Activated CD8-positive, alpha-beta T cell treated with anti-CD3 and anti-CD28 coated beads, Interleukin-2, amount 10 ng/mL, durations not matched to agents 7 days and 5 days (primary cell): Measurements from ENCODE around the gene NDUFC1. TPM values are rescaled to one million over a fixed set of nuclear protein-coding genes. Genes with fewer than 3 reads are reported as not detected.
A peak's percentile ranks its signal among the peaks of the same experiment; 100 is the strongest.
"Not testable (repeated sequence)": the region's sequence is repeated elsewhere in the genome, so short reads cannot be mapped to it uniquely, and the experiment has no call there.

ENCODE experiments used
- ATAC-seq: fragments of 150-1000 bp; cut with Tn5 transposase; one replicate; pipeline ENCODE4 v1.10.0; 2021; ENCODE audit warnings: moderate library complexity
- CTCF ChIA-PET: fragments of 350-600 bp; sonication (Branson Sonifier 250); formaldehyde crosslinking; loops from one replicate; lab custom pipeline; 2021; ENCODE audit warnings: antibody characterized with exemption; lab: Charles Lee
- POLR2A ChIA-PET: fragments of 350-600 bp; sonication (Branson Sonifier 250); formaldehyde crosslinking; loops from one replicate; lab custom pipeline; 2021; ENCODE audit warnings: antibody characterized with exemption; lab: Charles Lee
- DNase-seq: peaks from one replicate; pipeline ENCODE4 v3.0.0-alpha.2; 2020
- H3K27ac Mint-ChIP-seq: one replicate; pipeline ENCODE4 v1.8.0; 2021; ENCODE audit warnings: mild to moderate bottlenecking, mixed read lengths
- H3K27me3 Mint-ChIP-seq: one replicate; pipeline ENCODE4 v1.8.0; 2021; ENCODE audit warnings: low read depth, mixed read lengths
- H3K36me3 Mint-ChIP-seq: one replicate; pipeline ENCODE4 v1.8.0; 2021; ENCODE audit warnings: low read depth, mixed read lengths
- H3K4me1 Mint-ChIP-seq: one replicate; pipeline ENCODE4 v1.8.0; 2021; ENCODE audit warnings: low read depth, mixed read lengths
- H3K4me3 Mint-ChIP-seq: one replicate; pipeline ENCODE4 v1.8.0; 2021; ENCODE audit warnings: mild to moderate bottlenecking, mixed read lengths
- H3K9me3 Mint-ChIP-seq: one replicate; pipeline ENCODE4 v1.8.0; 2022; ENCODE audit warnings: mixed read lengths; ENCODE audit not compliant: insufficient read depth
- total RNA-seq, 2 experiments: library from RNA; stranded (reverse); gene quantifications; one replicate each; pipeline ENCODE4 v1.2.3, GENCODE V29; 2021

The NDUFC1 gene
- 10 to 100 TPM; 48.0 to 49.7 TPM for total RNA-seq

- CTCF ChIA-PET, result interaction anchor here (1.0 to 3.3 kb wide), 7 partner anchors 10 to 273 kb away, joined by 3 to 16 read pairs (median 10); no protein-coding TSS in a partner anchor
- H3K27me3 Mint-ChIP-seq, result no peaks in the 10 kb centered on the region
- peak within 1 kb of the TSS; percentile 99 for H3K4me3 Mint-ChIP-seq
- peaks cover 55% of the 10 kb centered on the region for H3K4me1 Mint-ChIP-seq
- POLR2A ChIA-PET, result interaction anchor here (0.7 to 4.1 kb wide), 18 partner anchors 9 to 255 kb away, joined by 3 to 28 read pairs (median 4); partner anchors contain the start of genes ELF2, RAB33B and SETD7
- H3K9me3 Mint-ChIP-seq, result no peaks in the 10 kb centered on the region
- H3K36me3 Mint-ChIP-seq, result peaks cover 43% of the 10 kb centered on the region
- ATAC-seq (peak; percentile 54), DNase-seq (peak; percentile 73)
- H3K27ac Mint-ChIP-seq, result peak within 1 kb of the TSS; percentile 100
Observed at GRCh38 chr4:139301821-139302611, at the start of gene NDUFC1. NDUFC1 (minus strand) TSS chr4:139302477; CDS start chr4:139295798, 6,679 bp downstream.

DNA sequence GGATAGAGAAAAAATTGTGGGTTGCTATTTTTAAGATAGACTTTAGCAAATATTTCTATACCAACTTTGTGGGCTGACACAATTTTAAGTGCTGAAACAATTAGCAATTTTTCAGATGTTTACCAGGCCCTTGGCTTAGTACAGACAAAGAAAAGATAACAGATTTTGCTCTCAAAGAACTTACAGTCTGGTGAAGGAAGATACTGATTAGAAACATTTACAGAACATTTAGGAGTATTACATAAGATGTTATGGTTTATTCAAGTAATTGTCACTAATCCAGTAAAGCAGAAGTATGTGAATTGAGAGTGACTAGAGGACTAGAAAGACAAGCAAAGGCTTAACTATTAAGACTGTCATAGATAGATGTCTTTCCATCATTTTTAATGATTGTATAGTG is 35.3 kb upstream of the NDUFC1 start:
- ATAC-seq, result no peak
- Mint-ChIP-seq H3K4me1 (no peaks in the 10 kb centered on the region), H3K4me3 (no peak overlapping the region), H3K27me3 (no peaks in the 10 kb centered on the region), H3K27ac (no peak overlapping the region), H3K36me3 (peaks cover 41% of the 10 kb centered on the region), H3K9me3 (no peaks in the 10 kb centered on the region)
- DNase-seq, result no peak
- ChIA-PET POLR2A (no interaction called here), CTCF (no interaction called here)

GRCh38 chr4:139333046-139333445 is 30.8 kb upstream of the NDUFC1 start:
- ChIA-PET POLR2A (no interaction called here), CTCF (interaction anchor here (1.4 kb wide), 1 partner anchor 11 kb away, joined by 3 read pairs; no protein-coding TSS in a partner anchor)
- DNase-seq (no peak), ATAC-seq (no peak)
- Mint-ChIP-seq H3K4me3 (no peak overlapping the region), H3K27ac (no peak overlapping the region), H3K27me3 (no peaks in the 10 kb centered on the region), H3K4me1 (peaks cover 16% of the 10 kb centered on the region), H3K9me3 (no peaks in the 10 kb centered on the region), H3K36me3 (peaks cover 41% of the 10 kb centered on the region)

DNA sequence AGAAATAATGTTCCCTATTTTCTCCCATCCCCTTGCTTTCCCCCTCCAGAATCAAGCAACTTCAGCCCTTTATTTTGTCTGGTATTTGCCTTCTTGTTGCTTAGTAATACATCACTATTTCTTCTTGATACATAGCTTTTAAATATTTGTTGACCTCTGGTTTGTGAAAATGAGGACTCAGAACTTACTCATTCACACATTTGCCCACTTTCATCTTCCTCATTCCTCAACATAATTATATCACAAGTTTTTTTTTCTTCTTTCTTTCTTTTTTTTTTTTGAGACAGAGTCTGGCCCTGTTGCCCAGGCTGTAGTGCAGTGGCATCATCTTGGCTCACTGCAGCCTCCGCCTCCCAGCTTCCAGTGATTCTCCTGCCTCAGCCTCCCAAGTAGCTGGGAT is 28.9 kb upstream of the NDUFC1 start:
- no peak for ATAC-seq
- POLR2A ChIA-PET, result interaction anchor here (1.4 to 1.6 kb wide), 2 partner anchors 8 to 28 kb away, joined by 5 to 6 read pairs; partner anchors contain the start of gene NDUFC1
- peaks cover 43% of the 10 kb centered on the region for H3K36me3 Mint-ChIP-seq
- H3K27ac Mint-ChIP-seq, result no peak overlapping the region
- H3K4me1 Mint-ChIP-seq, result peaks cover 18% of the 10 kb centered on the region
- no peak for DNase-seq
- no peaks in the 10 kb centered on the region for H3K9me3 Mint-ChIP-seq
- CTCF ChIA-PET, result interaction anchor here (1.0 to 2.7 kb wide), 3 partner anchors 21 to 301 kb away, joined by 3 to 10 read pairs (median 5); no protein-coding TSS in a partner anchor
- no peak overlapping the region for H3K4me3 Mint-ChIP-seq
- H3K27me3 Mint-ChIP-seq, result no peaks in the 10 kb centered on the region

DNA sequence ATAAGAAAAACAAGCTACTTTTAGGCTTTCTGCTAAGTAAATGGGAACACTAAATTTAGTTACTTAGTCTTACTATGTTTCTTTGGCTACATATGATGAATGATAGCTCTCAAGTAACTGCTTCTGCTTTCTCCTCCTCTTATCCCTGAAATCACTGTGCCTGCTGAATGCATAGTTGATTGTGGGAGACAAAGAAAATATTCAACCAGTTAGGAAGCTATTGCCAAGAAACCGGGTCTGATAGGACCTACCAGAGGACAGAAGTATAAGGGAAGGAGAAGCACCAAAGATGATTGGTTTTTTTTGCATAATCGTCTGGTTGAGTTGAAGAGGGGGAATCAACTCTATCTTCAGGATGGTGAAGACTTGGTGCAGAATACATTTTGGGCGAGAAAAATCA is 28.0 kb upstream of the NDUFC1 start:
- H3K4me1 Mint-ChIP-seq, result peaks cover 18% of the 10 kb centered on the region
- no peak overlapping the region for H3K27ac Mint-ChIP-seq
- ChIA-PET CTCF (interaction anchor here (1.0 to 2.7 kb wide), 4 partner anchors 12 to 300 kb away, joined by 3 to 10 read pairs (median 4); no protein-coding TSS in a partner anchor), POLR2A (interaction anchor here (1.6 to 1.7 kb wide), 2 partner anchors 9 to 28 kb away, joined by 6 to 11 read pairs; partner anchors contain the start of genes NAA15 and NDUFC1)
- no peak overlapping the region for H3K4me3 Mint-ChIP-seq
- no peaks in the 10 kb centered on the region for H3K27me3 Mint-ChIP-seq
- peaks cover 43% of the 10 kb centered on the region for H3K36me3 Mint-ChIP-seq
- DNase-seq (no peak), ATAC-seq (no peak)
- H3K9me3 Mint-ChIP-seq, result no peaks in the 10 kb centered on the region

- Mint-ChIP-seq H3K27ac (peak overlapping the region; percentile 27), H3K4me1 (peaks cover 18% of the 10 kb centered on the region), H3K36me3 (peaks cover 40% of the 10 kb centered on the region), H3K4me3 (no peak overlapping the region), H3K27me3 (no peaks in the 10 kb centered on the region), H3K9me3 (no peaks in the 10 kb centered on the region)
- POLR2A ChIA-PET, result interaction anchor here (1.6 to 1.7 kb wide), 2 partner anchors 10 to 28 kb away, joined by 6 to 11 read pairs; partner anchors contain the start of genes NAA15 and NDUFC1
- DNase-seq (no peak), ATAC-seq (no peak)
- CTCF ChIA-PET, result interaction anchor here (1.0 to 2.7 kb wide), 4 partner anchors 11 to 299 kb away, joined by 3 to 10 read pairs (median 4); no protein-coding TSS in a partner anchor
Observed at GRCh38 chr4:139329665-139330200, 27.5 kb upstream of the NDUFC1 start.

DNA sequence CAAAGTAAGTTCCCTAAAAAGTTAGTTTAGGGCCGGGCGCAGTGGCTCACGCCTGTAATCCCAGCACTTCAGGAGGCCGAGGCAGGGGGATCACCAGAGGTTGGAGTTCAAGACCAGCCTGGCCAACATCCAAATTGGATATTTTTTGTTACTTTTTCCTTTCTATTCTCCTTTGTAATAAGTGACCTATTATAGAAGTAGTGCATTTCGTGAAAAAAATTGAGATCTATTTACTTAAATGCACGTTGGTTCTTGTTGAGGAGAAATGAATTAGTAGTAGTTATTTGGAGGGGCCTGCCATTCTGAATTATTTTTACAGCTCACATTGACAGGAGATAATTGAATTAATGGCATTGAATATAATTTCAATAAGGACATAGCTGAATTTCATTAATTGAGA is 22.3 kb upstream of the NDUFC1 start:
- ATAC-seq, result no peak
- CTCF ChIA-PET, result interaction anchor here (0.9 to 1.5 kb wide), 3 partner anchors 15 to 29 kb away, joined by 3 to 4 read pairs (median 3); no protein-coding TSS in a partner anchor
- H3K9me3 Mint-ChIP-seq, result no peaks in the 10 kb centered on the region
- peaks cover 46% of the 10 kb centered on the region for H3K36me3 Mint-ChIP-seq
- POLR2A ChIA-PET, result no interaction called here
- H3K27me3 Mint-ChIP-seq, result no peaks in the 10 kb centered on the region
- peaks cover 26% of the 10 kb centered on the region for H3K4me1 Mint-ChIP-seq
- no peak overlapping the region for H3K4me3 Mint-ChIP-seq
- no peak for DNase-seq
- H3K27ac Mint-ChIP-seq, result no peak overlapping the region

GRCh38 chr4:139322541-139322940 is 20.3 kb upstream of the NDUFC1 start:
- H3K27me3 Mint-ChIP-seq, H3K4me3 Mint-ChIP-seq, H3K27ac Mint-ChIP-seq, DNase-seq, H3K9me3 Mint-ChIP-seq, ATAC-seq: not testable (repeated sequence)
- CTCF ChIA-PET, result interaction anchor here (1.0 to 1.3 kb wide), 3 partner anchors 11 to 27 kb away, joined by 3 to 4 read pairs (median 3); no protein-coding TSS in a partner anchor
- H3K36me3 Mint-ChIP-seq, result peaks cover 35% of the 10 kb centered on the region
- POLR2A ChIA-PET, result interaction anchor here (2.6 kb wide), 1 partner anchor 21 kb away, joined by 14 read pairs; the partner anchor contains the start of genes NAA15 and NDUFC1
- H3K4me1 Mint-ChIP-seq, result peaks cover 21% of the 10 kb centered on the region

DNA sequence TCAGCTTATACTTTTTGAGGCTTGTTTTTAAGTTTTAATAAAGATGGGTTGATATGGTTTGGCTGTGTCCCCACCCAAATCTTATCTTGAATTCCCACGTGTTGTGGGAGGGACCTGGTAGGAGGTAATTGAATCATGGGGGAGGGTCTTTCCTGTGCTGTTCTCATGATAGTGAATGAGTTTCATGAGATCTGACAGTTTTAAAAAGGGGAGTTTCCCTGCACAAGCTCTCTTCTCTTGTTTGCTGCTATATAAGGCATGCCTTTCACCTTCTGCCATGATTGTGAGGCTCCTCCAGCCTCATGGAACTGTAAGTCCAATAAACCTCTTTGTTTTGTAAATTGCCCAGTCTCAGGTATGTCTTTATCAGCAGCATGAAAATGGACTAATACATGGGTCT is 19.8 kb upstream of the NDUFC1 start:
- not testable (repeated sequence) for DNase-seq, H3K27me3 Mint-ChIP-seq, H3K27ac Mint-ChIP-seq, H3K9me3 Mint-ChIP-seq, ATAC-seq, H3K4me3 Mint-ChIP-seq
- Mint-ChIP-seq H3K36me3 (peaks cover 36% of the 10 kb centered on the region), H3K4me1 (peaks cover 22% of the 10 kb centered on the region)
- ChIA-PET POLR2A (interaction anchor here (0.6 to 2.6 kb wide), 2 partner anchors 21 to 25 kb away, joined by 3 to 14 read pairs; partner anchors contain the start of genes NAA15 and NDUFC1), CTCF (interaction anchor here (1.0 to 1.3 kb wide), 3 partner anchors 11 to 26 kb away, joined by 3 to 4 read pairs (median 3); no protein-coding TSS in a partner anchor)

DNA sequence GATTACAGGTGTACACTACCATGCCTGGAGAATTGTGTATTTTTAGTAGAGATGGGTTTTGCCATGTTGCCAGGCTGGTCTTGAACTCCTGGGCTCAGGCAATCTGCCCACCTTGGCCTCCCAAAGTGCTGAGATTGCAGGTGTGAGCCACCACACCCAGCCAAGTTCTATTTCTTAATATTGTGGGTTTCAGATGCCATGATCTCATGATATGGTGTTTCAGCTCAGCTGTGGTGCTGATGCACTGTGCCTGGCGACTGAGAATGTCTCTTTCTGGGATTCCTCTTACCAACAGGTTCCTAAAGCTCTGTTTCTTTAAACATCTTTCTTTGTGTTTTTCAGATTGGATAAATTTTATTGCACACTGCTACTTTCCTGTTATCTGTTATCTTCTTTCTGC is 17.3 kb upstream of the NDUFC1 start:
- no peak overlapping the region for H3K4me3 Mint-ChIP-seq
- no peaks in the 10 kb centered on the region for H3K9me3 Mint-ChIP-seq
- H3K4me1 Mint-ChIP-seq, result peaks cover 45% of the 10 kb centered on the region
- DNase-seq (no peak), ATAC-seq (no peak)
- H3K27ac Mint-ChIP-seq, result no peak overlapping the region
- ChIA-PET POLR2A (no interaction called here), CTCF (no interaction called here)
- no peaks in the 10 kb centered on the region for H3K27me3 Mint-ChIP-seq
- H3K36me3 Mint-ChIP-seq, result peaks cover 44% of the 10 kb centered on the region

GRCh38 chr4:139317635-139318034 is 15.4 kb upstream of the NDUFC1 start:
- ChIA-PET POLR2A (no interaction called here), CTCF (no interaction called here)
- H3K36me3 Mint-ChIP-seq, result peaks cover 52% of the 10 kb centered on the region
- H3K9me3 Mint-ChIP-seq, result no peaks in the 10 kb centered on the region
- DNase-seq (no peak), ATAC-seq (no peak)
- no peaks in the 10 kb centered on the region for H3K27me3 Mint-ChIP-seq
- no peak overlapping the region for H3K4me3 Mint-ChIP-seq
- peaks cover 58% of the 10 kb centered on the region for H3K4me1 Mint-ChIP-seq
- H3K27ac Mint-ChIP-seq, result no peak overlapping the region
